HEK293 (cell line): ENCODE measurements around the gene FAM174A.
A peak's percentile ranks its signal among the peaks of the same experiment; 100 is the strongest.

ENCODE experiments used
- CTCF ChIA-PET: fragments of 350-600 bp; formaldehyde crosslinking; extraction: SDS; loops from one replicate; lab custom pipeline; 2021; ENCODE audit warnings: antibody characterized with exemption; lab: Yijun Ruan, JAX
- POLR2A ChIA-PET: fragments of 300-600 bp; formaldehyde crosslinking; extraction: SDS; loops from one replicate; lab custom pipeline; 2020; ENCODE audit warnings: antibody characterized with exemption, inconsistent platforms; lab: Yijun Ruan, JAX
- H3K27ac ChIP-seq: fragments of 200-500 bp; sonication (Bioruptor generic); 2 replicates; pipeline ENCODE4 v1.5.1; 2014; ENCODE audit warnings: low read depth, low read length, control low read depth, inconsistent platforms; ENCODE audit errors: extremely low read depth
- H3K36me3 ChIP-seq, 2 experiments: fragments of 200-500 bp in 1 of 2; sonication (Bioruptor generic) in 1 of 2; 1 replicate in 1 of 2; 2 replicates in 1 of 2; pipeline ENCODE4 v1.5.1; 2014 to 2017; ENCODE audit warnings: inconsistent platforms in 2 of 2, low read length in 2 of 2; ENCODE audit not compliant: control insufficient read depth in 2 of 2, insufficient read depth in 1 of 2
- H3K4me1 ChIP-seq: fragments of 200-500 bp; sonication (Bioruptor generic); 2 replicates; pipeline ENCODE4 v1.5.1; 2014; ENCODE audit warnings: mild to moderate bottlenecking, low read length, inconsistent platforms; ENCODE audit not compliant: control insufficient read depth, insufficient read depth
- H3K4me3 ChIP-seq: 2 replicates; pipeline ENCODE4 v1.5.1; 2011; ENCODE audit warnings: low read depth, mild to moderate bottlenecking, control low read depth, low read length, moderate library complexity
- H3K9me3 ChIP-seq: fragments of 200-500 bp; sonication (Bioruptor generic); 2 replicates; pipeline ENCODE4 v1.5.1; 2014; ENCODE audit warnings: low read depth, low read length, inconsistent platforms; ENCODE audit not compliant: control insufficient read depth, insufficient read depth
- GLI2 ChIP-seq: fragments of 450-650 bp; formaldehyde crosslinking; IDR thresholded peaks from 2 replicates; pipeline ENCODE4; 2017; ENCODE audit warnings: missing biosample characterization, missing genetic modification characterization, low read depth, borderline replicate concordance
- GLIS2 ChIP-seq: fragments of 450-650 bp; formaldehyde crosslinking; IDR thresholded peaks from 2 replicates; pipeline ENCODE4 v1.5.1; 2016; ENCODE audit warnings: missing biosample characterization, missing genetic modification characterization
- KLF1 ChIP-seq: fragments of 450-650 bp; formaldehyde crosslinking; IDR thresholded peaks from 2 replicates; pipeline ENCODE4 v1.5.1; 2016; ENCODE audit warnings: missing biosample characterization, missing genetic modification characterization
- RBAK ChIP-seq: fragments of 450-650 bp; formaldehyde crosslinking; IDR thresholded peaks from 2 replicates; pipeline ENCODE4 v1.5.1; 2016; ENCODE audit warnings: missing biosample characterization, missing genetic modification characterization
- SP2 ChIP-seq: fragments of 450-650 bp; formaldehyde crosslinking; IDR thresholded peaks from 2 replicates; pipeline ENCODE4 v1.5.1; 2016; ENCODE audit warnings: missing biosample characterization, missing genetic modification characterization
- ZBTB10 ChIP-seq: fragments of 450-650 bp; formaldehyde crosslinking; IDR thresholded peaks from 2 replicates; pipeline ENCODE4 v1.5.1; 2016; ENCODE audit warnings: missing biosample characterization, missing genetic modification characterization
- ZFP3 ChIP-seq: fragments of 450-650 bp; formaldehyde crosslinking; IDR thresholded peaks from 2 replicates; pipeline ENCODE4 v1.5.1; 2016; ENCODE audit warnings: low read depth, missing biosample characterization, missing genetic modification characterization
- ZFP37 ChIP-seq: fragments of 450-650 bp; formaldehyde crosslinking; IDR thresholded peaks from 2 replicates; pipeline ENCODE4 v1.5.1; 2016; ENCODE audit warnings: missing biosample characterization, missing genetic modification characterization
- ZFP69B ChIP-seq: fragments of 450-650 bp; formaldehyde crosslinking; IDR thresholded peaks from 2 replicates; pipeline ENCODE4 v1.5.1; 2016; ENCODE audit warnings: missing biosample characterization, missing genetic modification characterization
- ZNF10 ChIP-seq: fragments of 450-650 bp; formaldehyde crosslinking; IDR thresholded peaks from 2 replicates; pipeline ENCODE4 v1.5.1; 2017; ENCODE audit warnings: missing biosample characterization, missing genetic modification characterization
- ZNF280C ChIP-seq: fragments of 450-650 bp; formaldehyde crosslinking; IDR thresholded peaks from 2 replicates; pipeline ENCODE4 v1.5.1; 2016; ENCODE audit warnings: missing biosample characterization, missing genetic modification characterization
- ZNF292 ChIP-seq: fragments of 450-650 bp; formaldehyde crosslinking; IDR thresholded peaks from 2 replicates; pipeline ENCODE4 v1.5.1; 2016; ENCODE audit warnings: low read depth, missing biosample characterization, missing genetic modification characterization, borderline replicate concordance
- ZNF302 ChIP-seq: fragments of 450-650 bp; formaldehyde crosslinking; IDR thresholded peaks from 2 replicates; pipeline ENCODE4 v1.5.1; 2016; ENCODE audit warnings: missing biosample characterization, missing genetic modification characterization, low read depth
- ZNF354C ChIP-seq: fragments of 450-650 bp; formaldehyde crosslinking; IDR thresholded peaks from 2 replicates; pipeline ENCODE4 v1.5.1; 2016; ENCODE audit warnings: missing biosample characterization, missing genetic modification characterization, low read depth, borderline replicate concordance
- ZNF394 ChIP-seq: fragments of 450-650 bp; formaldehyde crosslinking; IDR thresholded peaks from 2 replicates; pipeline ENCODE4 v1.5.1; 2016; ENCODE audit warnings: missing biosample characterization, missing genetic modification characterization, mild to moderate bottlenecking, moderate library complexity, borderline replicate concordance
- ZNF48 ChIP-seq: fragments of 450-650 bp; formaldehyde crosslinking; IDR thresholded peaks from 2 replicates; pipeline ENCODE4 v1.5.1; 2016; ENCODE audit warnings: missing biosample characterization, missing genetic modification characterization
- ZNF488 ChIP-seq: fragments of 450-650 bp; formaldehyde crosslinking; IDR thresholded peaks from 2 replicates; pipeline ENCODE4 v1.5.1; 2016; ENCODE audit warnings: missing biosample characterization, missing genetic modification characterization
- ZNF530 ChIP-seq: fragments of 450-650 bp; formaldehyde crosslinking; IDR thresholded peaks from 2 replicates; pipeline ENCODE4 v1.5.1; 2016; ENCODE audit warnings: low read depth, missing biosample characterization, missing genetic modification characterization
- ZNF549 ChIP-seq: fragments of 450-650 bp; IDR thresholded peaks from 2 replicates; pipeline ENCODE4 v1.5.1; 2018; ENCODE audit warnings: missing biosample characterization, missing genetic modification characterization, mild to moderate bottlenecking, inconsistent platforms, moderate library complexity
- ZNF624 ChIP-seq: fragments of 450-650 bp; formaldehyde crosslinking; IDR thresholded peaks from 2 replicates; pipeline ENCODE4 v1.5.1; 2017; ENCODE audit warnings: missing biosample characterization, missing genetic modification characterization
- ZNF660 ChIP-seq: fragments of 450-650 bp; IDR thresholded peaks from 2 replicates; pipeline ENCODE4 v1.5.1; 2018; ENCODE audit warnings: missing biosample characterization, mild to moderate bottlenecking, missing genetic modification characterization
- ZNF664 ChIP-seq: fragments of 450-650 bp; formaldehyde crosslinking; IDR thresholded peaks from 2 replicates; pipeline ENCODE4 v1.5.1; 2016; ENCODE audit warnings: missing biosample characterization, missing genetic modification characterization
- ZNF704 ChIP-seq: fragments of 450-650 bp; formaldehyde crosslinking; IDR thresholded peaks from 2 replicates; pipeline ENCODE4 v1.5.1; 2016; ENCODE audit warnings: missing biosample characterization, missing genetic modification characterization
- ZNF76 ChIP-seq: fragments of 450-650 bp; formaldehyde crosslinking; IDR thresholded peaks from 2 replicates; pipeline ENCODE4; 2016; ENCODE audit warnings: low read depth, missing biosample characterization, missing genetic modification characterization, borderline replicate concordance
- ZSCAN16 ChIP-seq: fragments of 450-650 bp; formaldehyde crosslinking; IDR thresholded peaks from 2 replicates; pipeline ENCODE4 v1.5.1; 2016; ENCODE audit warnings: missing biosample characterization, missing genetic modification characterization
- ZSCAN18 ChIP-seq: fragments of 450-650 bp; formaldehyde crosslinking; IDR thresholded peaks from 2 replicates; pipeline ENCODE4 v1.5.1; 2016; ENCODE audit warnings: missing biosample characterization, missing genetic modification characterization
- ZSCAN4 ChIP-seq: fragments of 450-650 bp; formaldehyde crosslinking; IDR thresholded peaks from 2 replicates; pipeline ENCODE4 v1.5.1; 2017; ENCODE audit warnings: missing biosample characterization, missing genetic modification characterization

FAM174A gene

GRCh38 chr5:100535060-100536005 is at the start of gene FAM174A (continued):
- TF ChIP-seq ZNF664 (tag by site-specific recombination) (no peak), ZNF302 (tag by site-specific recombination) (no peak), SP2 (tag by site-specific recombination) (peak; percentile 57), ZNF48 (tag by site-specific recombination) (no peak), ZNF10 (tag by site-specific recombination) (0 out of 2 replicates have a peak, but pooled peaks have one; percentile 19), KLF1 (tag by site-specific recombination) (peak; percentile 70; the same call in 1 of the 2 replicates), ZFP3 (no peak), ZNF354C (tag by site-specific recombination) (no peak), ZSCAN4 (tag by site-specific recombination) (no peak), ZNF280C (tag by site-specific recombination) (no peak), ZNF660 (tag by site-specific recombination) (peak; percentile 55; the same call in 1 of the 2 replicates), ZNF76 (tag by site-specific recombination) (no peak), GLIS2 (peak; percentile 87), ZNF624 (tag by site-specific recombination) (no peak)

- Histone ChIP-seq H3K36me3 (no peaks in the 10 kb centered on the region), H3K4me1 (no peaks in the 10 kb centered on the region), H3K27ac (no peak overlapping the region), H3K9me3 (no peaks in the 10 kb centered on the region), H3K4me3 (no peak overlapping the region)
- ChIA-PET CTCF (no interaction called here), POLR2A (no interaction called here)
- TF ChIP-seq ZBTB10 (no peak), ZNF530 (tag by site-specific recombination) (no peak), ZNF549 (tag by site-specific recombination) (no peak), ZNF704 (tag by site-specific recombination) (no peak), ZNF394 (tag by site-specific recombination) (no peak), ZNF10 (tag by site-specific recombination) (no peak), ZFP37 (tag by site-specific recombination) (no peak), ZSCAN18 (tag by site-specific recombination) (no peak), ZFP69B (no peak), ZNF292 (no peak), GLI2 (tag by site-specific recombination) (no peak), RBAK (no peak), ZNF488 (no peak), ZSCAN16 (no peak)
Measured at GRCh38 chr5:100493996-100494395, 41.2 kb upstream of the FAM174A start.
